Mammary epithelial cell (primary cell): Measurements from ENCODE around the gene MYO3B.

Experiments
- CTCF ChIP-seq, 2 donors: IDR thresholded peaks in 1 of 2; conservative IDR thresholded peaks in 1 of 2; 2 replicates each; pipeline ENCODE4 v1.5.1; 2011 to 2012; ENCODE audit warnings: inconsistent platforms in 2 of 2, low read length in 2 of 2, mild to moderate bottlenecking in 2 of 2, control low read depth in 1 of 2, low read depth in 1 of 2; ENCODE audit not compliant: insufficient read depth in 1 of 2; ENCODE audit errors: extremely low read depth in 1 of 2
- EZH2 ChIP-seq: IDR thresholded peaks from 2 replicates; pipeline ENCODE4 v1.6.1; 2012; ENCODE audit warnings: low read length, inconsistent platforms, borderline replicate concordance

- TF ChIP-seq CTCF (conservative IDR thresholded peaks at IDR 0.05 in 1 of 2, IDR thresholded peaks at IDR 0.05 in 1 of 2; ENCODE audit: extremely low read depth in 1 of 2, insufficient read depth in 1 of 2, low read depth in 1 of 2, low read length in 2 of 2) (no peak), EZH2 (no peak)
These were observed 84.9 kb downstream of the MYO3B start for GRCh38 chr2:170262806-170263205.
